Thyroid gland (tissue), 4 donors: ENCODE results near the gene SPDYE5.

Experiments used
- CTCF ChIP-seq, 6 experiments: fragments of 200-600 bp in 3 of 6; fragments of 450-650 bp in 3 of 6; sonication (generic) in 3 of 6; IDR thresholded peaks; one replicate each; pipeline ENCODE4 v1.5.1; 2016 to 2019; ENCODE audit warnings: antibody characterized with exemption in 6 of 6, mild to moderate bottlenecking in 2 of 6, inconsistent platforms in 1 of 6, moderate library complexity in 1 of 6
- POLR2A ChIP-seq, 2 donors: fragments of 450-650 bp; IDR thresholded peaks; one replicate each; pipeline ENCODE4 v1.6.1; 2017; ENCODE audit warnings: antibody characterized with exemption in 2 of 2, mild to moderate bottlenecking in 2 of 2, moderate library complexity in 1 of 2

DNA sequence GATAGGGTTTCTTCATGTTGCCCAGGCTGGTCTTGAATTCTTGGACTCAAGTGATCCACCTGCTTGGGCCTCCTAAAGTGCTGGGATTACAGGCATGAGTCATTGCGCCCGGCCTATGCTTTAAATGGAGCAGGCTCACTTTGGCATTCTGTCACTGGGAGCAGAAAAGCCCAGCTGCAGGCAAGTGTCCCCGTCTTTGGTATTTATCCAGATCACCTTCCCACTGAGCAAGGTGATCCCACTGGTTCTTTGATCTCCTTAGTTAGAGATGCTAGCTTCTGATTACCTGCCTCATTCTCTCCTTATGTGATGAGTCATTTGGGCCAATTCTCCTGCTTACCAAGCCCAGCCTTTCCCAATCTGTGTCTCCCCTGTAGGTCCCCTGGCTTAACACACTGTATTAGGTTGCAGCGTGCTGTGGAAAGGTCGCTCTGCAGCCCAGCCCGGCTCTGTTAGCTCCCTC lies 39.3 kb downstream of the SPDYE5 start:
- TF ChIP-seq POLR2A (IDR thresholded peaks at IDR 0.05) (no peak), CTCF (IDR thresholded peaks at IDR 0.05) (no peak)
